ENCODE results near the gene LIPA. TPM values are rescaled to one million over a fixed set of nuclear protein-coding genes. Genes with fewer than 3 reads are reported as not detected.
"Not testable (repeated sequence)": the region's sequence is repeated elsewhere in the genome, so short reads cannot be mapped to it uniquely, and the experiment has no call there.

The LIPA gene
- total RNA-seq, 1 donor from 2014 or later = 70.2 TPM

DNA sequence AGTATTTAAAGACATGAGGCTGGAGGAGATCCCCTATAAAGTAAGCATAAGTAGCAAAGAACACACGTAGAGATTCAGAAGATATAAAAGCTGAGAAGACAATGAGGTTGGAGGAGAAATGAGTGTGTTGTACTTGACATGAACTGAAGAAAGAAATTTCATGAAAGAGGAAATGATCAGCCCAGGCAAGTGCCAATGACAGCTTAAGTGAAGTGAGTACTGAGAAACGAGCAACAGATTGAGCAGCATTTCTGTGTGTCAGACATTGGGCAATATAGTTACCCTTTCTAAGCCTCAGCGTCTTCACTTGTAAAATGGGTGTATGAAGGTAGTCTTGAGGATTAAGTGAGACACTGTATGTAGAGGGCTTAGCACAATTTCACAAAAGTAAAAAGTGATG, 4.8 kb upstream of the LIPA start:
- Mint-ChIP-seq H3K27ac (ENCODE audit: unreplicated experiment) (no peak overlapping the region), H3K9me3 (ENCODE audit: unreplicated experiment) (peaks cover 5% of the 10 kb centered on the region), H3K4me1 (ENCODE audit: low read depth, unreplicated experiment) (peaks cover 8% of the 10 kb centered on the region), H3K4me3 (ENCODE audit: unreplicated experiment) (no peak overlapping the region), H3K27me3 (ENCODE audit: low read depth, unreplicated experiment) (no peaks in the 10 kb centered on the region), H3K36me3 (ENCODE audit: low read depth, unreplicated experiment) (no peaks in the 10 kb centered on the region)
- H2AFZ ChIP-seq (ENCODE audit: low read depth, low read length) = no peak overlapping the region
- peaks cover 7% of the 10 kb centered on the region for H3K27me3 ChIP-seq (ENCODE audit: insufficient read depth, low read length)
- no peak overlapping the region for H3K4me2 ChIP-seq (ENCODE audit: low read length)
- H3K4me1 ChIP-seq (ENCODE audit: insufficient read depth, low read length) = no peaks in the 10 kb centered on the region
- H3K4me3 ChIP-seq (ENCODE audit: insufficient read depth, low read depth, low read length) = no peak overlapping the region
- H3K9ac ChIP-seq (ENCODE audit: low read length) = no peak overlapping the region
- no peak overlapping the region for H3K27ac ChIP-seq (ENCODE audit: low read depth, low read length)
- H3K36me3 ChIP-seq (ENCODE audit: insufficient read depth, low read length) = no peaks in the 10 kb centered on the region
- TF ChIP-seq EZH2 (IDR thresholded peaks at IDR 0.05; ENCODE audit: insufficient read depth, low read length) (no peak), CTCF (IDR thresholded peaks at IDR 0.05; ENCODE audit: insufficient read depth, low read depth, low read length) (no peak)
- no peak for DNase-seq (ENCODE audit: low read depth)
- H3K9me3 ChIP-seq (ENCODE audit: insufficient read depth, low read depth, low read length) = no peaks in the 10 kb centered on the region
- H3K79me2 ChIP-seq (ENCODE audit: insufficient read depth, low read length) = no peaks in the 10 kb centered on the region
- no peak for FAIRE-seq
- no peaks in the 10 kb centered on the region for H4K20me1 ChIP-seq (ENCODE audit: insufficient read depth, low read length)

GRCh38 chr10:89255793-89256192, 4.2 kb upstream of the LIPA start:
- H3K36me3 ChIP-seq (ENCODE audit: insufficient read depth, low read length) = no peaks in the 10 kb centered on the region
- H2AFZ ChIP-seq (ENCODE audit: low read depth, low read length) = no peak overlapping the region
- no peak overlapping the region for H3K27ac ChIP-seq (ENCODE audit: low read depth, low read length)

GRCh38 chr10:89255091-89255579, 3.6 kb upstream of the LIPA start:
- not testable (repeated sequence) for H3K27me3 ChIP-seq (ENCODE audit: insufficient read depth, low read length); H3K4me3 ChIP-seq (ENCODE audit: insufficient read depth, low read depth, low read length); H3K4me1 ChIP-seq (ENCODE audit: insufficient read depth, low read length); H3K4me2 ChIP-seq (ENCODE audit: low read length); H3K4me3 Mint-ChIP-seq (ENCODE audit: unreplicated experiment); H3K36me3 Mint-ChIP-seq (ENCODE audit: low read depth, unreplicated experiment); H3K4me1 Mint-ChIP-seq (ENCODE audit: low read depth, unreplicated experiment); DNase-seq (ENCODE audit: low read depth); H3K9ac ChIP-seq (ENCODE audit: low read length); H2AFZ ChIP-seq (ENCODE audit: low read depth, low read length); H3K27ac Mint-ChIP-seq (ENCODE audit: unreplicated experiment); H3K79me2 ChIP-seq (ENCODE audit: insufficient read depth, low read length); H3K36me3 ChIP-seq (ENCODE audit: insufficient read depth, low read length); FAIRE-seq; H4K20me1 ChIP-seq (ENCODE audit: insufficient read depth, low read length); H3K27ac ChIP-seq (ENCODE audit: low read depth, low read length); H3K9me3 ChIP-seq (ENCODE audit: insufficient read depth, low read depth, low read length); H3K27me3 Mint-ChIP-seq (ENCODE audit: low read depth, unreplicated experiment); H3K9me3 Mint-ChIP-seq (ENCODE audit: unreplicated experiment)

More at GRCh38 chr10:89255793-89256192, 4.2 kb upstream of the LIPA start:
- H3K9me3 Mint-ChIP-seq (ENCODE audit: unreplicated experiment) = peaks cover 5% of the 10 kb centered on the region
- no peak overlapping the region for H3K4me2 ChIP-seq (ENCODE audit: low read length)
- H3K4me3 ChIP-seq (ENCODE audit: insufficient read depth, low read depth, low read length) = no peak overlapping the region
- no peaks in the 10 kb centered on the region for H3K79me2 ChIP-seq (ENCODE audit: insufficient read depth, low read length)
- peaks cover 7% of the 10 kb centered on the region for H3K4me1 Mint-ChIP-seq (ENCODE audit: low read depth, unreplicated experiment)
- H3K4me1 ChIP-seq (ENCODE audit: insufficient read depth, low read length) = peaks cover 3% of the 10 kb centered on the region
- H3K27me3 ChIP-seq (ENCODE audit: insufficient read depth, low read length) = peaks cover 7% of the 10 kb centered on the region
- no peak for DNase-seq (ENCODE audit: low read depth)
- FAIRE-seq = no peak
- no peaks in the 10 kb centered on the region for H3K36me3 Mint-ChIP-seq (ENCODE audit: low read depth, unreplicated experiment)
- H3K4me3 Mint-ChIP-seq (ENCODE audit: unreplicated experiment) = no peak overlapping the region
- TF ChIP-seq EZH2 (IDR thresholded peaks at IDR 0.05; ENCODE audit: insufficient read depth, low read length) (no peak), CTCF (IDR thresholded peaks at IDR 0.05; ENCODE audit: insufficient read depth, low read depth, low read length) (no peak)
- no peak overlapping the region for H3K27ac Mint-ChIP-seq (ENCODE audit: unreplicated experiment)
- no peaks in the 10 kb centered on the region for H3K27me3 Mint-ChIP-seq (ENCODE audit: low read depth, unreplicated experiment)
- H3K9me3 ChIP-seq (ENCODE audit: insufficient read depth, low read depth, low read length) = no peaks in the 10 kb centered on the region
- H4K20me1 ChIP-seq (ENCODE audit: insufficient read depth, low read length) = no peaks in the 10 kb centered on the region
- H3K9ac ChIP-seq (ENCODE audit: low read length) = no peak overlapping the region

All from astrocyte (in vitro differentiated cells and primary cell).